Transverse colon (tissue), 3 donors: Measurements from ENCODE around the gene GSDME.

Experiments
- POLR2A ChIP-seq: fragments of 450-650 bp; IDR thresholded peaks from one replicate; pipeline ENCODE4 v1.6.1; 2016; ENCODE audit warnings: antibody characterized with exemption, mild to moderate bottlenecking, moderate library complexity
- TF ChIP-seq, protein P1 (sequence below), 5 experiments: fragments of 200-600 bp in 3 of 5; fragments of 450-650 bp in 2 of 5; sonication (generic) in 3 of 5; IDR thresholded peaks; 1 replicate in 2 of 5; 2 replicates in 3 of 5; pipeline ENCODE4 v1.5.1; 2016 to 2017; ENCODE audit warnings: antibody characterized with exemption in 5 of 5, inconsistent platforms in 3 of 5, mild to moderate bottlenecking in 2 of 5, moderate library complexity in 1 of 5

DNA sequence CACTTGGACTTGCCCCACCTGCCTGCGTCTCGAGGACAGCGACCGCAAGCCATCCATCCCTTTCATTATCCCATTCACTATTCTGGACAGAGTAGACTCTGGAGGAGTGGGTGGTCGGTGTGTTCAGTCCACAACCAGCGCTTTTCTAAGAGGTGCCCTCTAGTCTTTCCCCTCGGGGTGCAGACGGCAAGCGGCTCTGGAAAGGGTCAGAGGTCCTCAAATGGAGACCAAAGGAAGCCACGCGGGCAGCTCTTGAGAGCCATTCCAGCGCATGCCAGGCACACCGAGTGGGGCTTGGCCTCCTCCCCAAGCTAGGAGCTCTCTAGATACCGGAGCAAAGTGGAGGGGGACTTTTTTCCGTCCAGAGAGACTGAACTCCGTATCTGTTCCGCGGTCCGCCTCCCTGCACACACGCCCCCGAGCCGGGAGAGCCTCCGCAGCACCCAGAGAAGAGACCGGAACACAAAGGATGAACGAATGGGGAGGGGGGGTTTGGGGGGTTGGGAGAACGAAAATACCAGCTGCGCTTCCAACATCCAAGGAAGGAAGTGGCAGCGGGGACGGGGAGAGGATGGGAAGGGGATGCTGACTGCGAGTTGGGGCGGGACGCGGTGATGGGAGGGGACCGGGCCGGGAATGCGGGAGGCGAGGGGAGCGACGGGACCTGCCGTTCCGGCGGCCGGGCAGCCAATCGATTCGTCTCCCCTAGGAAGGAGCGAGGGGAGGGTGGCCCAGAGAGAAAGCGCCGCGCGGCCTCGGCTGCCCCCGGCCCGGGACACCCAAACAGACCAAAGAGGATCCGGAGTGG lies 515 bp downstream of the GSDME start:
- TF ChIP-seq, protein P1, sequence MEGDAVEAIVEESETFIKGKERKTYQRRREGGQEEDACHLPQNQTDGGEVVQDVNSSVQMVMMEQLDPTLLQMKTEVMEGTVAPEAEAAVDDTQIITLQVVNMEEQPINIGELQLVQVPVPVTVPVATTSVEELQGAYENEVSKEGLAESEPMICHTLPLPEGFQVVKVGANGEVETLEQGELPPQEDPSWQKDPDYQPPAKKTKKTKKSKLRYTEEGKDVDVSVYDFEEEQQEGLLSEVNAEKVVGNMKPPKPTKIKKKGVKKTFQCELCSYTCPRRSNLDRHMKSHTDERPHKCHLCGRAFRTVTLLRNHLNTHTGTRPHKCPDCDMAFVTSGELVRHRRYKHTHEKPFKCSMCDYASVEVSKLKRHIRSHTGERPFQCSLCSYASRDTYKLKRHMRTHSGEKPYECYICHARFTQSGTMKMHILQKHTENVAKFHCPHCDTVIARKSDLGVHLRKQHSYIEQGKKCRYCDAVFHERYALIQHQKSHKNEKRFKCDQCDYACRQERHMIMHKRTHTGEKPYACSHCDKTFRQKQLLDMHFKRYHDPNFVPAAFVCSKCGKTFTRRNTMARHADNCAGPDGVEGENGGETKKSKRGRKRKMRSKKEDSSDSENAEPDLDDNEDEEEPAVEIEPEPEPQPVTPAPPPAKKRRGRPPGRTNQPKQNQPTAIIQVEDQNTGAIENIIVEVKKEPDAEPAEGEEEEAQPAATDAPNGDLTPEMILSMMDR (IDR thresholded peaks at IDR 0.05), result no peak
- no peak for TF ChIP-seq POLR2A
